Endothelial cell of umbilical vein (primary cell): Measurements from ENCODE around the gene TUBG1. TPM values are rescaled to one million over a fixed set of nuclear protein-coding genes. Genes with fewer than 3 reads are reported as not detected.

Source experiments
- BruUV-seq: library from RNA; stranded (reverse); fragments of 400-500 nt; replicated peaks from 2 replicates; lab custom pipeline; 2021; lab: Mats Ljungman, UMichigan
- CTCF ChIA-PET: fragments of 300-600, 350-600 bp; sonication (Branson Sonifier 250); formaldehyde crosslinking; loops from one replicate; lab custom pipeline; 2021; ENCODE audit warnings: antibody characterized with exemption, inconsistent platforms; lab: Charles Lee
- POLR2A ChIA-PET: fragments of 300-600, 350-600 bp; sonication (Branson Sonifier 250); formaldehyde crosslinking; loops from one replicate; lab custom pipeline; 2021; ENCODE audit warnings: antibody characterized with exemption, inconsistent platforms; lab: Charles Lee
- DNase-seq: peaks from one replicate; pipeline ENCODE4 v3.0.0-alpha.2; 2011; ENCODE audit warnings: low read depth, low spot score
- FAIRE-seq: peaks from 2 replicates; lab custom pipeline; 2011; peaks lifted over from hg19 to GRCh38; lab: Jason Lieb, UNC
- H2AFZ ChIP-seq: 2 replicates; pipeline ENCODE4 v1.6.0; 2012; ENCODE audit warnings: low read depth, low read length, control low read depth, inconsistent platforms
- H3K27ac ChIP-seq: 2 replicates; pipeline ENCODE4 v1.5.1; 2011; ENCODE audit warnings: low read depth, mild to moderate bottlenecking, control low read depth, low read length, moderate library complexity; ENCODE audit not compliant: insufficient read depth
- H3K27me3 ChIP-seq, 2 experiments: 2 replicates each; pipeline versions ENCODE4 v1.6.0 to v1.6.1; 2011; ENCODE audit warnings: low read length in 2 of 2, mixed read lengths in 1 of 2; ENCODE audit not compliant: control insufficient read depth in 2 of 2, insufficient read depth in 2 of 2
- H3K36me3 ChIP-seq, 2 experiments: 2 replicates in 1 of 2; 3 replicates in 1 of 2; pipeline ENCODE4 v1.5.1; 2011; ENCODE audit warnings: low read length in 2 of 2, mild to moderate bottlenecking in 1 of 2, moderate library complexity in 1 of 2; ENCODE audit not compliant: control insufficient read depth in 2 of 2, insufficient read depth in 2 of 2; ENCODE audit errors: extremely low read depth in 1 of 2
- H3K4me1 ChIP-seq: 3 replicates; pipeline ENCODE4 v1.5.1; 2011; ENCODE audit warnings: mild to moderate bottlenecking, low read length; ENCODE audit not compliant: control insufficient read depth, insufficient read depth; ENCODE audit errors: extremely low read depth
- H3K4me2 ChIP-seq: 2 replicates; pipeline ENCODE4 v1.6.1; 2011; ENCODE audit warnings: low read length, control low read depth, mixed read lengths; ENCODE audit not compliant: insufficient read depth
- H3K4me3 ChIP-seq, 3 experiments: fragments of 200-600 bp in 1 of 3; sonication (generic), shearing (Covaris generic) in 1 of 3; replicated peaks in 1 of 3; 2 replicates each; pipeline ENCODE4 v1.5.1; 2011 to 2016; ENCODE audit warnings: control low read depth in 3 of 3, low read length in 3 of 3, mild to moderate bottlenecking in 2 of 3, inconsistent platforms in 1 of 3, low read depth in 1 of 3, moderate library complexity in 1 of 3; ENCODE audit not compliant: insufficient read depth in 1 of 3
- H3K79me2 ChIP-seq: 2 replicates; pipeline ENCODE4 v1.6.0; 2012; ENCODE audit warnings: low read length, inconsistent platforms; ENCODE audit not compliant: control insufficient read depth, insufficient read depth
- H3K9ac ChIP-seq: replicated peaks from 2 replicates; pipeline ENCODE3; 2011; ENCODE audit warnings: low read length, control low read depth; ENCODE audit not compliant: insufficient read depth; ENCODE audit errors: extremely low read depth
- H3K9me1 ChIP-seq: replicated peaks from 3 replicates; pipeline ENCODE4 v1.6.0; 2011; ENCODE audit warnings: mild to moderate bottlenecking, low read length; ENCODE audit not compliant: control insufficient read depth, insufficient read depth; ENCODE audit errors: extremely low read depth
- H3K9me3 ChIP-seq: replicated peaks from 2 replicates; pipeline ENCODE4 v1.5.1; 2012; ENCODE audit warnings: low read length, inconsistent platforms; ENCODE audit not compliant: control insufficient read depth, insufficient read depth
- H4K20me1 ChIP-seq: replicated peaks from 2 replicates; pipeline ENCODE3; 2011; ENCODE audit warnings: mild to moderate bottlenecking, low read length; ENCODE audit not compliant: control insufficient read depth, insufficient read depth; ENCODE audit errors: extremely low read depth
- CTCF ChIP-seq, 2 donors: IDR thresholded peaks; 1 replicate in 1 of 2; 2 replicates in 1 of 2; pipeline ENCODE4 v1.5.1; 2011; ENCODE audit warnings: low read length in 2 of 2, mild to moderate bottlenecking in 2 of 2, moderate library complexity in 2 of 2, control low read depth in 1 of 2, inconsistent platforms in 1 of 2, low read depth in 1 of 2; ENCODE audit not compliant: insufficient read depth in 1 of 2; ENCODE audit errors: extremely low read depth in 1 of 2
- FOS ChIP-seq: IDR thresholded peaks from 2 replicates; pipeline ENCODE4 v1.6.1; 2011; ENCODE audit warnings: mild to moderate bottlenecking, low read length, moderate library complexity, borderline replicate concordance; ENCODE audit not compliant: insufficient read depth
- GATA2 ChIP-seq: IDR thresholded peaks from 2 replicates; pipeline ENCODE4 v1.7.0; 2011; ENCODE audit warnings: low read depth, mild to moderate bottlenecking, moderate library complexity, mixed read lengths, low read length; ENCODE audit not compliant: insufficient read length, insufficient read depth
- JUN ChIP-seq: IDR thresholded peaks from 2 replicates; pipeline ENCODE4 v1.6.1; 2011; ENCODE audit warnings: borderline replicate concordance, low read depth; ENCODE audit not compliant: insufficient read length, insufficient read depth
- dilution Hi-C: fragments of 300-500 bp; cut with MboI; formaldehyde crosslinking; loops from one replicate; pipeline ENCODE4 v1.15.0; 2019; ENCODE audit warnings: low sequenced_read_pairs; ENCODE audit not compliant: extremely low pct_ligation_motif_present
- intact Hi-C: fragments of 100-400 bp; cut with micrococcal nuclease; formaldehyde crosslinking; loops from one replicate; pipeline ENCODE4 v1.10.0; 2022
- polyA plus RNA-seq, 4 experiments: library from polyadenylated mRNA; depleted of rRNA in 3 of 4; stranded (reverse) in 3 of 4; unstranded in 1 of 4; fragments of >200 nt; gene quantifications; 2 replicates each; pipeline versions ENCODE4 v1.2.1 to v1.2.3, GENCODE V29; 2011 to 2012; ENCODE audit warnings: missing spikeins in 1 of 4
- total RNA-seq: library from RNA; stranded (reverse); gene quantifications from 2 replicates; pipeline ENCODE4 v1.2.3, GENCODE V29; 2021

Gene TUBG1
- total and polyA plus RNA-seq, 2 donors (not counting 3 experiments of a cell fraction or from before 2014, with no cell fraction given) = 102 to 132 TPM

- intact Hi-C loops (no loop called here), dilution Hi-C loops (no loop called here)
- no peak for TF ChIP-seq JUN
- TF ChIP-seq CTCF (IDR thresholded peaks at IDR 0.05; ENCODE audit: extremely low read depth in 1 of 2, insufficient read depth in 1 of 2, low read depth in 1 of 2, low read length in 2 of 2) = no peak
- no peaks in the 10 kb centered on the region for H3K27me3 ChIP-seq
- H3K4me3 ChIP-seq = peak overlapping the region; percentile 17 to 50 (median 22)
- H3K4me1 ChIP-seq = peaks cover 4% of the 10 kb centered on the region
- no peaks in the 10 kb centered on the region for H3K79me2 ChIP-seq
- H2AFZ ChIP-seq = peak overlapping the region; percentile 91
- DNase-seq (peak; percentile 39), FAIRE-seq (peak; percentile 74)
- peak overlapping the region; percentile 29 for H3K9ac ChIP-seq
- no peaks in the 10 kb centered on the region for H3K9me3 ChIP-seq
- ChIA-PET POLR2A (no interaction called here), CTCF (interaction anchor here (1.4 kb wide), 2 partner anchors 23 to 75 kb away, joined by 5 to 9 read pairs; partner anchors contain the start of genes PLEKHH3 and PSMC3IP)
- BruUV-seq = no TSS peak
- H3K27ac ChIP-seq = no peak overlapping the region
- H4K20me1 ChIP-seq = no peaks in the 10 kb centered on the region
- H3K9me1 ChIP-seq = no peaks in the 10 kb centered on the region
- H3K4me2 ChIP-seq = peak overlapping the region; percentile 88
- no peaks in the 10 kb centered on the region for H3K36me3 ChIP-seq
Measured at GRCh38 chr17:42653179-42654124, 44.0 kb downstream of the TUBG1 start.

- intact Hi-C loops (loop anchor here (5.0 kb wide), 1 partner anchor 48 kb away; the partner anchor contains the start of genes RETREG3 and TUBG1), dilution Hi-C loops (no loop called here)
- Histone ChIP-seq H3K4me1 (peaks cover 13% of the 10 kb centered on the region), H3K4me3 (no peak overlapping the region), H3K9me3 (no peaks in the 10 kb centered on the region), H3K4me2 (no peak overlapping the region), H3K9ac (no peak overlapping the region), H4K20me1 (no peaks in the 10 kb centered on the region), H3K27ac (no peak overlapping the region), H3K27me3 (no peaks in the 10 kb centered on the region), H2AFZ (no peak overlapping the region), H3K36me3 (no peaks in the 10 kb centered on the region), H3K9me1 (no peaks in the 10 kb centered on the region), H3K79me2 (no peaks in the 10 kb centered on the region)
- TF ChIP-seq GATA2 (no peak), FOS (no peak), JUN (no peak)
- ChIA-PET CTCF (no interaction called here), POLR2A (no interaction called here)
- DNase-seq = no peak
- BruUV-seq = no TSS peak
- no peak for FAIRE-seq
Measured at GRCh38 chr17:42655528-42655927, 46.0 kb downstream of the TUBG1 start.
